Esophagus (tissue), 2 donors: ENCODE data around the gene DAB1. TPM values are rescaled to one million over a fixed set of nuclear protein-coding genes. Genes with fewer than 3 reads are reported as not detected.
"Not testable (repeated sequence)": the region's sequence is repeated elsewhere in the genome, so short reads cannot be mapped to it uniquely, and the experiment has no call there.

Source experiments
- H3K27ac ChIP-seq, 2 donors: one replicate each; pipeline ENCODE4 v1.5.1; 2013; ENCODE audit warnings: low read depth in 2 of 2, mild to moderate bottlenecking in 2 of 2, inconsistent platforms in 1 of 2, low read length in 1 of 2, moderate library complexity in 1 of 2
- H3K27me3 ChIP-seq, 2 donors: one replicate each; pipeline ENCODE4 v1.6.1; 2013; ENCODE audit warnings: low read length in 2 of 2, control low read depth in 1 of 2, mild to moderate bottlenecking in 1 of 2; ENCODE audit not compliant: insufficient read depth in 2 of 2, control insufficient read depth in 1 of 2
- H3K36me3 ChIP-seq, 2 donors: one replicate each; pipeline ENCODE4 v1.6.1; 2013; ENCODE audit warnings: low read length in 1 of 2; ENCODE audit not compliant: control insufficient read depth in 2 of 2, insufficient read depth in 2 of 2
- H3K4me1 ChIP-seq, 2 donors: one replicate each; pipeline ENCODE4 v1.6.1; 2013; ENCODE audit warnings: low read length in 1 of 2; ENCODE audit not compliant: control insufficient read depth in 2 of 2, insufficient read depth in 2 of 2
- H3K4me3 ChIP-seq, 2 donors: one replicate each; pipeline ENCODE4 v1.5.1; 2013; ENCODE audit warnings: low read length in 2 of 2, mild to moderate bottlenecking in 2 of 2, low read depth in 1 of 2, moderate library complexity in 1 of 2
- H3K9me3 ChIP-seq, 2 donors: one replicate each; pipeline ENCODE4 v1.6.1; 2013; ENCODE audit warnings: mild to moderate bottlenecking in 2 of 2, low read depth in 1 of 2, low read length in 1 of 2, moderate library complexity in 1 of 2; ENCODE audit not compliant: control insufficient read depth in 2 of 2, insufficient read depth in 1 of 2
- WGBS, 2 donors: extraction: QIAGEN DNeasy Blood & Tissue Kit; methylation state at CpG; one replicate each; pipeline ENCODE4 v1.1.7; 2013; 5-methylcytosine and 5-hydroxymethylcytosine counted together
- polyA plus RNA-seq, 2 donors: library from polyadenylated mRNA; stranded (reverse); fragments of 200-250 nt; gene quantifications; one replicate each; pipeline ENCODE4 v1.2.3, GENCODE V29; 2013
- donor health status: healthy with polysubstance abuse.
- donor health status: Bipolar disorder and iron deficiency.

Gene DAB1
- polyA plus RNA-seq, 2 donors = 0.04 TPM; not detected in 1

DNA sequence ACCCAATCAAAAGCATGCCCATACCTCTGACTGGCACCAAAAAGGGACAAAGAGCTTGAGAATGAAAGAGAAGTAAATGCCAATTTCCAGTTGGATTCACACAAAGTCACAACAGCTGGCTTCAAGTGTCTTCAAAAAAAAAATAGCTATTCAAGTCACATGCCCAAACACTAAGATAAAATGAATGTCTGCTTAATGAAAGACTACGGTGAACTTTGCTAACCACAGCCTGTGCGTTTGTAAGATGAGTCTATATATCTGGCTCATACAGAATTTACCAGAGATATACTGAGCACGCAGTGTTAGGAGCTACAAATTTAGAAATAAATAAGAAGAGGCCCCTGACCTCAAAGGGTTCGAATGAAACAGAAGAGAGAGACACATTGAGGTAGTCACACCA, 73.2 kb downstream of the DAB1 start:
- no peak overlapping the region for H3K4me3 ChIP-seq
- peaks cover 0 to 2% of the 10 kb centered on the region in 2 donors for H3K27me3 ChIP-seq
- no peak overlapping the region for H3K27ac ChIP-seq
- no peaks in the 10 kb centered on the region for H3K4me1 ChIP-seq
- WGBS, 2 donors = 63 to 70% methylated on average over 4 of the region's 4 CpGs
- H3K9me3 ChIP-seq = no peaks in the 10 kb centered on the region
- H3K36me3 ChIP-seq = no peaks in the 10 kb centered on the region

DNA sequence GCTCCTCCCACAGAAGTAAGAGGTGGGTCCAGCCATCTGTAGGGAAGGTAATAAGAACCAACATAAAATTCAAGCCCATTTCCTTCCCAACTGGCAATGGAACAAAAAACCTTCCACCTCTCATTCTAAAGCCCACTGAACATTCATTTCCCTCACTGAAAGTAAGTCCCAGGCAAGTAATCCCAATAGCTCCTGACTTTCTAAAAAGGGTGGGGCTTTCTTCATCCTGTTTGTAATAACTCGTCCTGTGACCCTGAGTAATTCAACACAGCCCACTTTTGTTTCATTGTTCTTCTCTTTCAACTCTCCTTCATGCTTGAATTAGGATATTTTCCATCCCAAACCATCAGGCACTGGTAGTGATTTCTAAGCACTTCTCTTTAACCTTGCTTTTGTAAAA, 74.9 kb downstream of the DAB1 start:
- Histone ChIP-seq H3K4me3 (no peak overlapping the region), H3K27ac (no peak overlapping the region), H3K27me3 (no peaks in the 10 kb centered on the region), H3K4me1 (no peaks in the 10 kb centered on the region), H3K36me3 (no peaks in the 10 kb centered on the region), H3K9me3 (no peaks in the 10 kb centered on the region)
- WGBS, 2 donors = 35 to 48% methylated on average over 1 of the region's 1 CpG

GRCh38 chr1:57345916-57346315, 77.9 kb downstream of the DAB1 start:
- Histone ChIP-seq H3K27me3 (no peaks in the 10 kb centered on the region), H3K9me3 (no peaks in the 10 kb centered on the region), H3K4me1 (no peaks in the 10 kb centered on the region), H3K36me3 (no peaks in the 10 kb centered on the region), H3K27ac (no peak overlapping the region), H3K4me3 (no peak overlapping the region)
- WGBS, 2 donors = 81 to 85% methylated on average over 8 of the region's 8 CpGs

DNA sequence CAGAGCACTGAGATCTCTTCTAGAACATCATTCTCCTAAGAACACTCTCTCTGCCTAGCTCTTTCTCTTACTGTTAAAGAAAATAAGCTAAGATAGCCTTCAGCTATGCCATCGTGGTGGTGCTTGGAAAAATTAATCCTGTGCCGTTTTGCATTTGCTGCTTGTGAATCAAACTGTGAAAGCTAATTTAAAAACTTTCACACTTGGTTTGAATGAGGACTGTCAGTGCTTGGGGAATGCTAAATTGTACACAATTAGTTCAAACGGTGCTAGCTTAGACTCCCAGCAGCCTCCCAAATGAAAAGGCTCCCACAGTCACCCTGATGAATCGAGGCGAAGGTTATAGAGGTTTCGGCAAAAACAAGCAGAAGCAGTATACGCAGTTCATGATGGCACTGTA, 79.6 kb downstream of the DAB1 start:
- Histone ChIP-seq H3K27me3 (no peaks in the 10 kb centered on the region), H3K9me3 (no peaks in the 10 kb centered on the region), H3K4me1 (no peaks in the 10 kb centered on the region), H3K27ac (no peak overlapping the region), H3K4me3 (no peak overlapping the region), H3K36me3 (no peaks in the 10 kb centered on the region)
- 80 to 83% methylated on average over 7 of the region's 7 CpGs for WGBS, 2 donors

GRCh38 chr1:57343298-57343915, 80.5 kb downstream of the DAB1 start:
- H3K27me3 ChIP-seq, H3K27ac ChIP-seq, H3K4me3 ChIP-seq, H3K4me1 ChIP-seq, H3K36me3 ChIP-seq, H3K9me3 ChIP-seq: not testable (repeated sequence)
- WGBS, 2 donors = 91 to 92% methylated on average over 34 of the region's 34 CpGs

DNA sequence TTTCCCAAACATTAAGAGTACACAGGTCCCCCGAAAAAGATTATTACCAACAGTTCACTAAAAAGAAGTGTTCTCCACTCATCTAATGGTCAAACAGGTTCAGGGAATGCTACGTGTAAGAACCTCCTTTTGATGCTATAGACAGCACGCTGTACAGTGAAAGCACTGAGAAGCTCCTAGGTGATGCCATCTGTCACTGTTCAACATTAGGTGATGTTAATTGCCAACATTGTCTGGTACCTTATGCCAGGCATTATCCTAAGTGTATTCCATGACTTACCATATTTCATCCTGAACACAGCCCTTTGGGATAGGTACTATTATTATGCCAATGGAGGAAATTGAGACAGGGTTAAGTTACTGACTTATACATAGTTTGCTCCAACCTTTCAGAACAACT, 82.1 kb downstream of the DAB1 start:
- Histone ChIP-seq H3K36me3 (no peaks in the 10 kb centered on the region), H3K9me3 (no peaks in the 10 kb centered on the region), H3K4me3 (no peak overlapping the region), H3K27me3 (no peaks in the 10 kb centered on the region), H3K27ac (no peak overlapping the region), H3K4me1 (no peaks in the 10 kb centered on the region)
- WGBS, 2 donors = 78% methylated on average over 3 of the region's 3 CpGs

DNA sequence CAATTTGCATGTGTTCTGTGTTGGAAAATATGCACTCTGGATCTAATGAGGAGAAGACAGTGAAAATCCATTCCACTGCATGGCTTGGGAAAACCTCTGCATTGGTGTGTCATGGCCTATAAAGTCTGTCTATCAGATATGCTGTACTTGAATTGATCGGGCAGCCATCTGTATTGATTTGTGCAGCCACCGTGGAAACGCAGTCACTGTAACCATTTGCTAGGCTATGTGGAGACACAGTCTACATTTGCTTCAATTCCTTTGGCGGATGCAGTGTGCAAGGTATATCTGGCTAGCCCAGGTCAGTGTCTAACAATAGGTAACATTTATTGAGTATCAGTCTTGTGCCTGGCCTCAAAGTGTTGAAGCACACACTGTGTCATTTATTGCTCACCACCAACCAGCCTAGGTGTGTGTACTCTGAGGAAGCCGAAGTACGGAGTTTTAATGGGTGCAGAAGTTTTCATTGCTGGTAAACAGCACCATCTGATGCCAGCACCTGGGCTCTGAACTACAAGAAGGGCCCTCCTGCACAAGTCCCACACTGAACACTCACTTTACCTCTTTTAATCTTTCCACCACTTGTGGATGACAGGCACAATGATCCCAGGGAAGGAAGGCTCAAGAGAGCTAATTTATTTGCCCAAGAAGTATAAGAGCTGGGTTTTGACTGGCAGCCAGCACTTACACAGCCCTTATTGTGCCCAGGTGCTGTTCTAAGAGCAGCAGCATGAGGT, 83.4 kb downstream of the DAB1 start:
- 76 to 90% methylated on average over 6 of the region's 6 CpGs for WGBS, 2 donors
- Histone ChIP-seq H3K9me3 (no peaks in the 10 kb centered on the region), H3K4me3 (no peak overlapping the region), H3K4me1 (no peaks in the 10 kb centered on the region), H3K27ac (no peak overlapping the region), H3K27me3 (no peaks in the 10 kb centered on the region), H3K36me3 (no peaks in the 10 kb centered on the region)

- H3K36me3 ChIP-seq = no peaks in the 10 kb centered on the region
- no peak overlapping the region for H3K27ac ChIP-seq
- H3K9me3 ChIP-seq = no peaks in the 10 kb centered on the region
- H3K4me3 ChIP-seq = no peak overlapping the region
- WGBS, 2 donors = 68 to 77% methylated on average over 3 of the region's 3 CpGs
- no peaks in the 10 kb centered on the region for H3K27me3 ChIP-seq
- H3K4me1 ChIP-seq = no peaks in the 10 kb centered on the region
Observed at GRCh38 chr1:57337623-57338022, 86.2 kb downstream of the DAB1 start.

- H3K4me3 ChIP-seq = no peak overlapping the region
- no peaks in the 10 kb centered on the region for H3K4me1 ChIP-seq
- no peaks in the 10 kb centered on the region for H3K9me3 ChIP-seq
- H3K36me3 ChIP-seq = no peaks in the 10 kb centered on the region
- 36 to 49% methylated on average over 2 of the region's 2 CpGs for WGBS, 2 donors
- H3K27ac ChIP-seq = no peak overlapping the region
- no peaks in the 10 kb centered on the region for H3K27me3 ChIP-seq
Observed at GRCh38 chr1:57336793-57337192, 87.1 kb downstream of the DAB1 start.

DNA sequence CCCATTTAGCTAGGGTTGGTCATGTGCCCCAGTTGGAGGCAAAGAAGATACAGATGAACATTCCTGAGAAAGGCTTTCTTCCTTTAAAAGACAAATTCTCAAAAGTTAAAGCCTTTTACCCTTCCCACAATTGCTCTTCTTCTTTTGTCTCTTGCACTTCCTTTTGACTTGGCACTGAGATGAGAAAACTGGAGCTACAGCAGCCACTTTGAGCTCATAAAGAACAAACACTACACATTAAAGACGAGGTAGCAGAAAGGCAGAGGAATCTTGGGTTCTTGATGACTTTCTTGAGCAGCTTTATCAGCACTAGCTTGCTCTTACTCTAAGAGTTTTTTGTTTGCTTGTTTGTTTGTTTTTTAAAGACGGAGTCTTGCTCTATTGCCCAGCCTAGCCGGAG, 92.2 kb downstream of the DAB1 start:
- H3K4me3 ChIP-seq = no peak overlapping the region
- no peaks in the 10 kb centered on the region for H3K36me3 ChIP-seq
- H3K9me3 ChIP-seq = no peaks in the 10 kb centered on the region
- H3K4me1 ChIP-seq = no peaks in the 10 kb centered on the region
- H3K27me3 ChIP-seq = no peaks in the 10 kb centered on the region
- H3K27ac ChIP-seq = no peak overlapping the region
- WGBS, 2 donors = 79 to 96% methylated on average over 3 of the region's 3 CpGs
